ENCODE results near the gene LUC7L.

The LUC7L gene

DNA sequence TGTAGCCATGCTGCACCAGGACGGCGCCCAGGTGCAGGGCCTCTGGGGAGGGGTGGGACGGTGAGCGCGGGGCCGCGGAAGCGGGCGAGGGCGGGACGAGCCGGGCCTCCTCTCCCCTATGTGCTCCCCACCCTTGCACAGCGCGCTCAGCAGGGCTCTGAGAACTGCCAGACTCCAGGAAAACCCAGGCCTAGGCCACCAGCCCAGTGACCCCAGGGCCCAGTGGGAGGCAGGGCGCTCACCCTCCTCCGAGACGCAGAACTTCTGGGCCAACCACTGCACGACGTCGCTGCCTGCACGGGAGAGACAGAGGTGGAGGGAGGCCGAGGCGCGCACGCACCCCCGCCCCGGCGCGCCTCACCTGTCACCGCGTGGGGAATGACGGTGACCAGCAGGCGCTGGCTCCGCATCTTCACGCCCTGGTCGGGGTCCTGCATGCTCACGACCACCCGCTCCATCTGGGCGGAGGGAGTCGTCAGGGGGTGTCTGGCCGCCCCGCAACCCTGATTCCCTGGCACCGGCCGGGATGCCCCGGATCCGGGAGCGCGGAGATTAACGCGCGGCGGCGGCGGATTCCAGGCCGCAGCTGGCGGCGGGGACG lies 45.9 kb upstream of the LUC7L start:
- DNase-seq (ENCODE audit: low spot score): no peak
- no peak overlapping the region for H3K27ac ChIP-seq (ENCODE audit: poor library complexity, severe bottlenecking)
- ATAC-seq (ENCODE audit: low read depth): peak; percentile 38
- peak overlapping the region; percentile 18 for H3K4me3 ChIP-seq (ENCODE audit: severe bottlenecking)
- no peaks in the 10 kb centered on the region for H3K9me3 ChIP-seq (ENCODE audit: severe bottlenecking)
- H3K27me3 ChIP-seq (ENCODE audit: insufficient read depth, poor library complexity, severe bottlenecking): peaks cover 9% of the 10 kb centered on the region
- no peak for TF ChIP-seq CTCF (IDR thresholded peaks at IDR 0.05; ENCODE audit: poor library complexity, severe bottlenecking)
- no peaks in the 10 kb centered on the region for H3K36me3 ChIP-seq (ENCODE audit: low read depth)
- H3K4me1 ChIP-seq (ENCODE audit: insufficient read depth, poor library complexity, severe bottlenecking): no peaks in the 10 kb centered on the region

- TF ChIP-seq CTCF (IDR thresholded peaks at IDR 0.05; ENCODE audit: poor library complexity, severe bottlenecking): no peak
- Histone ChIP-seq H3K27me3 (ENCODE audit: insufficient read depth, poor library complexity, severe bottlenecking) (no peaks in the 10 kb centered on the region), H3K27ac (ENCODE audit: poor library complexity, severe bottlenecking) (no peak overlapping the region), H3K4me3 (ENCODE audit: severe bottlenecking) (no peak overlapping the region), H3K4me1 (ENCODE audit: insufficient read depth, poor library complexity, severe bottlenecking) (no peaks in the 10 kb centered on the region), H3K9me3 (ENCODE audit: severe bottlenecking) (no peaks in the 10 kb centered on the region), H3K36me3 (ENCODE audit: low read depth) (no peaks in the 10 kb centered on the region)
- ATAC-seq (ENCODE audit: low read depth) (peak; percentile 26; the same call in 2 of the 3 replicates), DNase-seq (ENCODE audit: low spot score) (no peak)
Observed at GRCh38 chr16:273547-274421, 44.5 kb upstream of the LUC7L start.

GRCh38 chr16:272633-273546 lies 43.6 kb upstream of the LUC7L start:
- no peaks in the 10 kb centered on the region for H3K4me1 ChIP-seq (ENCODE audit: insufficient read depth, poor library complexity, severe bottlenecking)
- ATAC-seq (ENCODE audit: low read depth): no peak
- no peaks in the 10 kb centered on the region for H3K9me3 ChIP-seq (ENCODE audit: severe bottlenecking)
- H3K27me3 ChIP-seq (ENCODE audit: insufficient read depth, poor library complexity, severe bottlenecking): no peaks in the 10 kb centered on the region
- H3K36me3 ChIP-seq (ENCODE audit: low read depth): no peaks in the 10 kb centered on the region
- no peak overlapping the region for H3K27ac ChIP-seq (ENCODE audit: poor library complexity, severe bottlenecking)
- DNase-seq (ENCODE audit: low spot score): no peak
- TF ChIP-seq CTCF (IDR thresholded peaks at IDR 0.05; ENCODE audit: poor library complexity, severe bottlenecking): no peak
- no peak overlapping the region for H3K4me3 ChIP-seq (ENCODE audit: severe bottlenecking)

DNA sequence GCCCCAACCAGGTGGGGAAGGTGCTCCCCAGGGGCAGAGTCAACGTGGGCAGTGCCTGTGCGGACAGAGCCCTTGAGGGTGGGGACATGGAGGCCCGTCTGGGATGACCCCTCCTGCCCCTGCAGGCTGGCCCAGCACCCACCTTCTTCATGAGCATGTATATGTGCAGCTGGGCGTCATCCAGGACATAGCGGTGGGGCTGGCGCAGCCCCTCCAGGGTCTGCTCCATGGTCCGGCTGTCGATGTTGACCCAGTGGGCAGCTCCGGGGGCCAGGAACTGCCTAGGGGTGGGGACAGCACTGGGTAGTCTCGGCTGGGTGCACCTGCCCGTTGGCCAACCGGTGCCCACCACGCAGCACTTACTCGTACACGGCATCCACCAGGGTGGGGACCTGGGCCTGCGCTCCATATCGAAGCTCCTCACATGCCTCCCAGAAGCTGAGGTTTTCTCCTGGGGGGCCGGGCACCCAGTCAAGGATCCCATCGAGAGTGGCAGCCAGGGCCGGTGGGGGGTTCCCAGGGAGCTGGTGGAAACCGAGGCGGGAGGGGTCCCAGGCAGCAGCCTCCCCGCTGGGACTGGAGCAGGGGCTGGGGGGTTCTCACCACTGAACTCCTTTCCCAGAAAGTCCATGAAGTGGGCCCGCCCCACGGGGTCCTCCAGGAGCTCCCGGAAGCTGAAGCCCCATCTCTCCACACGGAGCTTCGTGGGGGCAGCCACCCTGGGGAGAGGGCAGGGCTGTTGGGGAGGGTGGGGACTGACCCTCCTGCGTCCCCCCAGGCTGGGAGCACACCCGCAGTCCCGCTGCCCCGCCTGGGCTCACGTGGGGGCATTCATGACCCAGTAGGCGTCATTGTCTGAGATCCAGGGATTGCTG lies 41.4 kb upstream of the LUC7L start:
- no peaks in the 10 kb centered on the region for H3K9me3 ChIP-seq (ENCODE audit: severe bottlenecking)
- TF ChIP-seq CTCF (IDR thresholded peaks at IDR 0.05; ENCODE audit: poor library complexity, severe bottlenecking): no peak
- H3K36me3 ChIP-seq (ENCODE audit: low read depth): no peaks in the 10 kb centered on the region
- H3K4me1 ChIP-seq (ENCODE audit: insufficient read depth, poor library complexity, severe bottlenecking): peaks cover 5% of the 10 kb centered on the region
- DNase-seq (ENCODE audit: low spot score) (peak; percentile 62), ATAC-seq (ENCODE audit: low read depth) (no peak)
- no peak overlapping the region for H3K27ac ChIP-seq (ENCODE audit: poor library complexity, severe bottlenecking)
- H3K4me3 ChIP-seq (ENCODE audit: severe bottlenecking): no peak overlapping the region
- no peaks in the 10 kb centered on the region for H3K27me3 ChIP-seq (ENCODE audit: insufficient read depth, poor library complexity, severe bottlenecking)

Measured in RWPE2 (cell line).